ENCODE data around the gene PLEKHG4B.
"Not testable (repeated sequence)": the region's sequence is repeated elsewhere in the genome, so short reads cannot be mapped to it uniquely, and the experiment has no call there.

Gene PLEKHG4B

GRCh38 chr5:95241-95980 is 3.4 kb downstream of the PLEKHG4B start:
- DNase-seq (ENCODE audit: low spot score), result no peak

GRCh38 chr5:96976-97660 is 5.2 kb downstream of the PLEKHG4B start:
- no peak for DNase-seq (ENCODE audit: low spot score)

- no peak for DNase-seq (ENCODE audit: low spot score)
These were observed 7.8 kb downstream of the PLEKHG4B start for GRCh38 chr5:99815-100214.

GRCh38 chr5:102411-103043 is 10.6 kb downstream of the PLEKHG4B start:
- no peak for DNase-seq (ENCODE audit: low spot score)

GRCh38 chr5:104106-104505 is 12.1 kb downstream of the PLEKHG4B start:
- DNase-seq (ENCODE audit: low spot score), result not testable (repeated sequence)

- no peak for DNase-seq (ENCODE audit: low spot score)
These were observed 12.9 kb downstream of the PLEKHG4B start for GRCh38 chr5:104778-105296.

GRCh38 chr5:105504-106070 is 13.6 kb downstream of the PLEKHG4B start:
- DNase-seq (ENCODE audit: low spot score), result no peak

GRCh38 chr5:106587-106986 is 14.6 kb downstream of the PLEKHG4B start:
- DNase-seq (ENCODE audit: low spot score), result no peak

- no peak for DNase-seq (ENCODE audit: low spot score)
These were observed 15.6 kb downstream of the PLEKHG4B start for GRCh38 chr5:107526-107925.

GRCh38 chr5:109826-110225 is 17.9 kb downstream of the PLEKHG4B start:
- no peak for DNase-seq (ENCODE audit: low spot score)

- no peak for DNase-seq (ENCODE audit: low spot score)
These were observed 18.4 kb downstream of the PLEKHG4B start for GRCh38 chr5:110270-110888.

- no peak for DNase-seq (ENCODE audit: low spot score)
These were observed 19.2 kb downstream of the PLEKHG4B start for GRCh38 chr5:111171-111570.

- DNase-seq (ENCODE audit: low spot score), result no peak
These were observed 27.6 kb downstream of the PLEKHG4B start for GRCh38 chr5:119486-120097.

- DNase-seq (ENCODE audit: low spot score), result no peak
These were observed 29.5 kb downstream of the PLEKHG4B start for GRCh38 chr5:121432-121831.

- DNase-seq (ENCODE audit: low spot score), result no peak
These were observed 33.8 kb downstream of the PLEKHG4B start for GRCh38 chr5:125815-126214.

- no peak for DNase-seq (ENCODE audit: low spot score)
These were observed 34.8 kb downstream of the PLEKHG4B start for GRCh38 chr5:126806-127205.

- no peak for DNase-seq (ENCODE audit: low spot score)
These were observed 35.9 kb downstream of the PLEKHG4B start for GRCh38 chr5:127886-128285.

- DNase-seq (ENCODE audit: low spot score), result no peak
These were observed 36.5 kb downstream of the PLEKHG4B start for GRCh38 chr5:128446-128845.

GRCh38 chr5:129148-129547 is 37.2 kb downstream of the PLEKHG4B start:
- DNase-seq (ENCODE audit: low spot score), result no peak

- no peak for DNase-seq (ENCODE audit: low spot score)
These were observed 37.9 kb downstream of the PLEKHG4B start for GRCh38 chr5:129820-130219.

- DNase-seq (ENCODE audit: low spot score), result no peak
These were observed 38.7 kb downstream of the PLEKHG4B start for GRCh38 chr5:130601-131131.

Measured in RKO (cell line).